Vagina (tissue), 2 donors: ENCODE results near the gene CNGA3. TPM values are rescaled to one million over a fixed set of nuclear protein-coding genes. Genes with fewer than 3 reads are reported as not detected.

ENCODE experiments used
- DNase-seq, 2 donors: peaks; one replicate each; pipeline ENCODE4 v3.0.0-alpha.2; 2017; ENCODE audit errors: extremely low spot score in 2 of 2
- H3K27ac ChIP-seq: fragments of 200-600 bp; sonication (generic); one replicate; pipeline ENCODE4 v1.5.1; 2019
- H3K27me3 ChIP-seq: fragments of 200-600 bp; sonication (generic); one replicate; pipeline ENCODE4 v1.5.1; 2019
- H3K36me3 ChIP-seq, 2 donors: fragments of 200-600 bp; sonication (generic); one replicate each; pipeline ENCODE4 v1.5.1; 2017 to 2019
- H3K4me1 ChIP-seq: fragments of 200-600 bp; sonication (generic); one replicate; pipeline ENCODE4 v1.5.1; 2019
- H3K4me3 ChIP-seq, 2 donors: fragments of 200-600 bp; sonication (generic); 1 replicate in 1 of 2; 2 replicates in 1 of 2; pipeline ENCODE4 v1.5.1; 2016 to 2019
- H3K9me3 ChIP-seq: fragments of 200-600 bp; sonication (generic); one replicate; pipeline ENCODE4 v1.5.1; 2019
- CTCF ChIP-seq, 3 experiments: fragments of 450-650 bp in 2 of 3; fragments of 200-600 bp in 1 of 3; sonication (generic) in 1 of 3; IDR thresholded peaks; one replicate each; pipeline ENCODE4 v1.5.1; 2017 to 2019; ENCODE audit warnings: antibody characterized with exemption in 3 of 3, mild to moderate bottlenecking in 2 of 3, moderate library complexity in 2 of 3
- POLR2A ChIP-seq, 2 donors: fragments of 450-650 bp; IDR thresholded peaks; one replicate each; pipeline ENCODE4 v1.6.1; 2017; ENCODE audit warnings: antibody characterized with exemption in 2 of 2, mild to moderate bottlenecking in 2 of 2, moderate library complexity in 2 of 2
- POLR2AphosphoS5 ChIP-seq, 2 donors: sonication (generic); formaldehyde crosslinking; IDR thresholded peaks; one replicate each; pipeline ENCODE4 v1.9.0; 2017; ENCODE audit warnings: antibody characterized with exemption in 2 of 2, mild to moderate bottlenecking in 2 of 2, low read depth in 1 of 2; ENCODE audit not compliant: insufficient read depth in 1 of 2
- intact Hi-C: fragments of 100-400 bp; cut with DNase I; formaldehyde crosslinking; loops from one replicate; pipeline ENCODE4 v1.15.1; 2023
- total RNA-seq: library from RNA; depleted of rRNA; stranded (reverse); fragments of >200 nt; gene quantifications from one replicate; pipeline ENCODE4 v1.2.3, GENCODE V29; 2016

The CNGA3 gene
- total RNA-seq, 1 donor from 2014 or later: not detected

DNA sequence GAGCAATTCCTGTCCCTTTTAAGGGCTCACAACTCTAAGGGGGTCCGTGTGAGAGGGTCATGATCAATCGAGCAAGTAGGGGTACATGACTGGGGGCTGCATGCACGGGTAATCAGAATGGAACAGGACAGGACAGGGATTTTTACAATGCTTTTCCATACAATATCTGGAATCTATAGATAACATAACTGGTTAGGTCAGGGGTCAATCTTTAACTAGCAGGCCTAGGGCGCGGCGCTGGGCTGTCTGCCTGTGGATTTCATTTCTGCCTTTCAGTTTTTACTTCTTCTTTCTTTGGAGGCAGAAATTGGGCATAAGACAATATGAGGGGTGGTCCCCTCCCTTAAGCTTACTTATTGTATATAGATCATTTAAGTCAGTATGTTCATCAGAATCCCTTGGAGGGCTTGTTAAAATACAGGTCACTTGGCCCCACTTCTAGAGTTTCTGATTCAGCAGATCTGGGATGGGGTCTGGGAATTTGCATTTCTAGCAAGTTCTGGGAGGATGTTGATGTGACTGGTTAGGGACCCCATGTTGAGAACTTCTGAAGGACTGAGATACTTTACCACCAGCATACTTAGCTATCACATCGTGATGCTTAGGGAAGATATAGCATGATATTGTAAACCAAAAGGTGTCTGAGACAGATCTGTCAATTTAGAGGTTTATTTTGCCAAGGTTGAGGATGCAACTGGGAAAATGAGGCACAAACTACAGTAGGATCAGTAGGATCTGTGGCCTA lies 95.6 kb downstream of the CNGA3 start:
- Histone ChIP-seq H3K27me3 (no peaks in the 10 kb centered on the region), H3K4me3 (no peak overlapping the region), H3K36me3 (no peaks in the 10 kb centered on the region), H3K9me3 (no peaks in the 10 kb centered on the region), H3K27ac (no peak overlapping the region), H3K4me1 (peaks cover 16% of the 10 kb centered on the region)
- intact Hi-C loops: no loop called here
- DNase-seq: peak in 1 of 2 donors; percentile 25
- no peak for TF ChIP-seq CTCF (IDR thresholded peaks at IDR 0.05)
- TF ChIP-seq POLR2AphosphoS5 (IDR thresholded peaks at IDR 0.05; ENCODE audit: insufficient read depth in 1 of 2, low read depth in 1 of 2): no peak
- TF ChIP-seq POLR2A (IDR thresholded peaks at IDR 0.05): no peak

GRCh38 chr2:98442488-98442887 lies 96.2 kb downstream of the CNGA3 start:
- Histone ChIP-seq H3K36me3 (no peaks in the 10 kb centered on the region), H3K27ac (no peak overlapping the region), H3K9me3 (no peaks in the 10 kb centered on the region), H3K4me1 (peaks cover 17% of the 10 kb centered on the region), H3K4me3 (no peak overlapping the region), H3K27me3 (no peaks in the 10 kb centered on the region)
- TF ChIP-seq POLR2A (IDR thresholded peaks at IDR 0.05) (no peak), CTCF (IDR thresholded peaks at IDR 0.05) (no peak), POLR2AphosphoS5 (IDR thresholded peaks at IDR 0.05; ENCODE audit: insufficient read depth in 1 of 2, low read depth in 1 of 2) (no peak)
- intact Hi-C loops: no loop called here
- DNase-seq: no peak

DNA sequence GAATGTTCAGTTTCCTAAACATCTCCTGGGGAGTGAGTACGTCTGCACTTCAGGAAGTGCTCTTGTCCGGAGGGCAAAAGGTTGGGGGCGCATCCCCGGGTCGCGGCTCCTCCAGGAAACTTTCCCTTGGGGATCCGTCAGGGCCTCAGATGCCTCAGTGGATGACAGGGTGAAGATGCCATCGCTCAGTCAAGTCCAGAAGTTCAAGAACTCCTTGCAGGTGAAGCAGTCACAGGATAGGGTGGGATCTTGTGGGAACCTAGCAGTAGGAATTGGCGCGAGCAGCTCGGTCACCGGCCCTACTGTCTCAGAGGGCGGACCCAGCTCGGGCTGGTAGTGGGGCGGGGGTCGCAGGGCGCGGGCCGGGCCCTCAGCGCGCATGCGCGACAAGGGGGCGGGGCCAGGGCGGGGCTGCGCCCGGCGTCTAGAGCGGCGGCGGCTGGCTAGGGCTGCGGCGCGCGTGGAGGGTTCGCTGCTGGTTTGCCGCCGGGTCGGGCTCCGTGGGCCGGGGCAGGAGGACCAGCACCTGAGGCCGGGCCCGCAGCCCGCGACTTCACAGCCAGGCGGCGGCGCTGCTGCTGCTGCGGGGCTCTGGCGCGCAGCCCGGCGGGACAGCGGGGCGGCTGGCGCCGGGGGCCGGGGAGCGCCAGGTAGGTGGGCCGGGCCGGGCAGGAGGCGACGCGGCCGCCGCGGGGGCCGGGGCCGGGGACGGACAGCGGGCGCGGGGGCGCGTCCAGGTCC lies 98.3 kb downstream of the CNGA3 start, which contains the start of gene INPP4A:
Gene INPP4A (plus strand): TSS at position 423 of the 741 bp plus-strand sequence. CDS start 75,191 bp downstream, outside the sequence.
- intact Hi-C loops: no loop called here
- peak within 1 kb of the TSS; percentile 60 to 84 for H3K4me3 ChIP-seq
- no peaks in the 10 kb centered on the region for H3K27me3 ChIP-seq
- DNase-seq: peak in 1 of 2 donors; percentile 88
- no peaks in the 10 kb centered on the region for H3K9me3 ChIP-seq
- peak within 1 kb of the TSS; percentile 74 for H3K27ac ChIP-seq
- H3K36me3 ChIP-seq: no peaks in the 10 kb centered on the region
- H3K4me1 ChIP-seq: peaks cover 17% of the 10 kb centered on the region
- TF ChIP-seq POLR2AphosphoS5 (IDR thresholded peaks at IDR 0.05; ENCODE audit: insufficient read depth in 1 of 2, low read depth in 1 of 2) (no peak), CTCF (IDR thresholded peaks at IDR 0.05) (no peak), POLR2A (IDR thresholded peaks at IDR 0.05) (peak in 1 of 2 donors; percentile 59)

DNA sequence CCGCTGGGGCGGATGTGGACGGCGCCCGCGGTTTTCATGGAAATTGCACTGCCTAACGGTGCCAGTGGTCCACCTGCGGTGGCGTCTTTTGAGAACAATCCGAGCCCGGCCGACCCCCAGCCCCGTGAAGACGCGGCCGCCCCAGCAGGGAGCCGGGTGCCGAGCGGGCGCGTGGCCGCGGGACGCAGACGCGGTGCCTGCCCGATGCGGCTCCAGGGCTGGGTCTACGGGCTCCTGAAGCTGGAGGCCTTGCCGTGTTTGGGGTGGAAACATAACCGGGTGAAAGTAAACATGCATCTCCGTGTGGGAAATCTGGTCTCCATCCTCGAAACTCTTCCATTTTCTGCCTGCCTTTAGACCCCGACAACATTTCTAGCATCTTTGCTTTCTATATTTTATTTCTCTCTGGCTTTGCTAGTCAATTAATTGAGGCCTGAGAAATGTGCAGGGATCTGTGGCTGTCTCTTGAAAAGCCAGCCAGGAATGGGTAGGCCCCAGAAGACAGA lies 99.0 kb downstream of the CNGA3 start:
- Histone ChIP-seq H3K36me3 (no peaks in the 10 kb centered on the region), H3K4me3 (peak overlapping the region; percentile 60 to 84), H3K4me1 (peaks cover 18% of the 10 kb centered on the region), H3K27me3 (no peaks in the 10 kb centered on the region), H3K9me3 (no peaks in the 10 kb centered on the region), H3K27ac (peak overlapping the region; percentile 74)
- TF ChIP-seq CTCF (IDR thresholded peaks at IDR 0.05) (no peak), POLR2A (IDR thresholded peaks at IDR 0.05) (no peak), POLR2AphosphoS5 (IDR thresholded peaks at IDR 0.05; ENCODE audit: insufficient read depth in 1 of 2, low read depth in 1 of 2) (no peak)
- peak in 1 of 2 donors; percentile 64 for DNase-seq
- intact Hi-C loops: no loop called here
